ENCODE data around the gene NAGA.
A peak's percentile ranks its signal among the peaks of the same experiment; 100 is the strongest.
"Not testable (repeated sequence)": the region's sequence is repeated elsewhere in the genome, so short reads cannot be mapped to it uniquely, and the experiment has no call there.

Gene NAGA

GRCh38 chr22:42070517-42071422, at the start of gene NAGA:
Gene NAGA (minus strand): TSS chr22:42070812. CDS start chr22:42070297, 515 bp downstream.
- Histone ChIP-seq H2AFZ (ENCODE audit: low read depth) (peak within 1 kb of the TSS; percentile 85), H3K27ac (peak within 1 kb of the TSS; percentile 63), H3K9ac (peak within 1 kb of the TSS; percentile 57), H3K36me3 (ENCODE audit: insufficient read depth) (no peaks in the 10 kb centered on the region), H3K4me1 (ENCODE audit: low read depth, poor library complexity, severe bottlenecking) (peaks cover 14% of the 10 kb centered on the region), H3K27me3 (ENCODE audit: insufficient read depth, low read depth) (no peaks in the 10 kb centered on the region), H4K20me1 (ENCODE audit: insufficient read depth) (no peaks in the 10 kb centered on the region), H3K4me2 (peak within 1 kb of the TSS; percentile 65), H3K79me2 (ENCODE audit: insufficient read depth, low read depth) (no peaks in the 10 kb centered on the region), H3K4me3 (IDR thresholded peaks at IDR 0.05; ENCODE audit: insufficient read depth, low read depth, low read length) (peak within 1 kb of the TSS; percentile 36)
- TF ChIP-seq CTCF (conservative IDR thresholded peaks at IDR 0.05; ENCODE audit: low read depth, low read length): no peak

- Histone ChIP-seq H3K27ac (no peak overlapping the region), H3K9ac (no peak overlapping the region), H3K4me3 (IDR thresholded peaks at IDR 0.05; ENCODE audit: insufficient read depth, low read depth, low read length) (no peak overlapping the region), H3K79me2 (ENCODE audit: insufficient read depth, low read depth) (no peaks in the 10 kb centered on the region), H3K4me1 (ENCODE audit: low read depth, poor library complexity, severe bottlenecking) (no peaks in the 10 kb centered on the region), H3K4me2 (no peak overlapping the region), H3K36me3 (ENCODE audit: insufficient read depth) (no peaks in the 10 kb centered on the region), H2AFZ (ENCODE audit: low read depth) (no peak overlapping the region), H4K20me1 (ENCODE audit: insufficient read depth) (no peaks in the 10 kb centered on the region), H3K27me3 (ENCODE audit: insufficient read depth, low read depth) (no peaks in the 10 kb centered on the region)
- TF ChIP-seq CTCF (conservative IDR thresholded peaks at IDR 0.05; ENCODE audit: low read depth, low read length): 0 out of 2 replicates have a peak, but pooled peaks have one; percentile 19
Observed at GRCh38 chr22:42116848-42117424, 46.3 kb upstream of the NAGA start.

- H4K20me1 ChIP-seq (ENCODE audit: insufficient read depth); H3K36me3 ChIP-seq (ENCODE audit: insufficient read depth); H3K4me2 ChIP-seq; H3K79me2 ChIP-seq (ENCODE audit: insufficient read depth, low read depth); H3K4me3 ChIP-seq (IDR thresholded peaks at IDR 0.05; ENCODE audit: insufficient read depth, low read depth, low read length); H3K27ac ChIP-seq; H2AFZ ChIP-seq (ENCODE audit: low read depth); H3K9ac ChIP-seq; H3K27me3 ChIP-seq (ENCODE audit: insufficient read depth, low read depth); H3K4me1 ChIP-seq (ENCODE audit: low read depth, poor library complexity, severe bottlenecking): not testable (repeated sequence)
Observed at GRCh38 chr22:42115420-42115830, 44.8 kb upstream of the NAGA start.

GRCh38 chr22:42114721-42115120, 44.1 kb upstream of the NAGA start:
- Histone ChIP-seq H3K36me3 (ENCODE audit: insufficient read depth) (no peaks in the 10 kb centered on the region), H2AFZ (ENCODE audit: low read depth) (no peak overlapping the region), H4K20me1 (ENCODE audit: insufficient read depth) (no peaks in the 10 kb centered on the region), H3K9ac (no peak overlapping the region), H3K4me1 (ENCODE audit: low read depth, poor library complexity, severe bottlenecking) (no peaks in the 10 kb centered on the region), H3K79me2 (ENCODE audit: insufficient read depth, low read depth) (no peaks in the 10 kb centered on the region), H3K4me3 (IDR thresholded peaks at IDR 0.05; ENCODE audit: insufficient read depth, low read depth, low read length) (no peak overlapping the region), H3K4me2 (no peak overlapping the region), H3K27ac (no peak overlapping the region), H3K27me3 (ENCODE audit: insufficient read depth, low read depth) (no peaks in the 10 kb centered on the region)
- peak; percentile 51 for TF ChIP-seq CTCF (conservative IDR thresholded peaks at IDR 0.05; ENCODE audit: low read depth, low read length)

- not testable (repeated sequence) for H3K27ac ChIP-seq; H3K9ac ChIP-seq; H3K4me1 ChIP-seq (ENCODE audit: low read depth, poor library complexity, severe bottlenecking); H4K20me1 ChIP-seq (ENCODE audit: insufficient read depth); H3K79me2 ChIP-seq (ENCODE audit: insufficient read depth, low read depth); H2AFZ ChIP-seq (ENCODE audit: low read depth); H3K4me3 ChIP-seq (IDR thresholded peaks at IDR 0.05; ENCODE audit: insufficient read depth, low read depth, low read length); H3K36me3 ChIP-seq (ENCODE audit: insufficient read depth); H3K27me3 ChIP-seq (ENCODE audit: insufficient read depth, low read depth); H3K4me2 ChIP-seq
Observed at GRCh38 chr22:42112793-42113192, 42.2 kb upstream of the NAGA start.
